Measurements from ENCODE around the gene CYP2B6.

- TF ChIP-seq CTCF (IDR thresholded peaks at IDR 0.05) (no peak), POLR2A (IDR thresholded peaks at IDR 0.05) (no peak)
These were observed 31.7 kb upstream of the CYP2B6 start for GRCh38 chr19:40959338-40959737.
